Measurements from ENCODE around the gene SLC1A6. TPM values are rescaled to one million over a fixed set of nuclear protein-coding genes. Genes with fewer than 3 reads are reported as not detected.
A peak's percentile ranks its signal among the peaks of the same experiment; 100 is the strongest.
"Not testable (repeated sequence)": the region's sequence is repeated elsewhere in the genome, so short reads cannot be mapped to it uniquely, and the experiment has no call there.

The SLC1A6 gene
- polyA plus RNA-seq (ENCODE audit: insufficient read length in 10 of 10) = 1 to 10 TPM in 2 of 10 donors, under 1 TPM in 8; 0.12 to 6.1 (median 0.32) TPM
- long read RNA-seq, donor 1 = 0 reads
- long read RNA-seq, donor 2 = 0 reads
- long read RNA-seq, donor 3 = 0 reads
- long read RNA-seq, donor 4 = 0 reads
- long read RNA-seq, donor 5 = 0 reads
- long read RNA-seq, donor 6 = 0 reads
- long read RNA-seq, donor 7 = 0 reads
- long read RNA-seq, donor 8 = 0 reads
- long read RNA-seq, donor 9 = 0 reads

DNA sequence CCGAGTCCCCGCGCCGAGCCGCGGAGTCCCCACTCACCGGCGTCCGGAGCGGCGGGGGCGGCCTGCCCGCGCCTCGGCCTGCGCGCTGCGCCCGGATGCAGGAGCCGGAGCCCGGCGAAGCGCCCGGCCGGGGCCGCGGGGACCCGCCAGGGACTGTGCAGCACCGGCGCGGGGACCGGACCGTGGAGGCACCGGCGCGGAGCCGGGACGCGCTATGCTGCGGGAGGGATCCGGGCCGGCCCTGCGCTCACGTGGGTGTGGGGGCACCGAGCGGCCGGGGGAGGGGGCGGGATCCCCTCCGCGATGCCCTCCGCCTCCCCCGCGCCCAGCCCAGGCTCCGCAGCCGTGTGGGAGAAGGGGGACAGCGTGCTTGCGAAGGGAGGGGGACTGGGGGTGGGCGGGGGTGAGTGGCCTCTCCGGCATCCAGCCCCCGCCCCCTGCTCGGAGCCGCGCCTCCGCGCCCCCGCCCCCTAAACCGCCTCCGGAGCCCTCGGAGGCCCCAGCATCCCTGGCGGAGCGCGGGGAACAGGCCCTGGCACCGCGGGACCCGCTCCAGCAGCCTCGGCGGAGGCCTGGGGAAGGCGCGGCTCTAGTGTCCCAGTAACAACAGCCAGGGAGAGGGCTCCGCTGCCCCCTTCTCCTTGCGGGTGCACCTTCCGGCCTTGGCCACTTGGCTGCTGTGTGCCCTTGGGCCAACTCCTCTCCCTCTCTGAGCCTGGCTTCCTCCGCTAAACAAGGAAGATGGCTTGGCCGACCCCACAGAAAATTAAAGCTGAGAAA lies at the start of gene SLC1A6:
Gene SLC1A6, minus strand, starts transcription at position 389 of the 780 bp plus-strand sequence. CDS start 6,954 bp downstream, outside the sequence.
- peak in 1 of 3 donors; percentile 27 for DNase-seq

DNA sequence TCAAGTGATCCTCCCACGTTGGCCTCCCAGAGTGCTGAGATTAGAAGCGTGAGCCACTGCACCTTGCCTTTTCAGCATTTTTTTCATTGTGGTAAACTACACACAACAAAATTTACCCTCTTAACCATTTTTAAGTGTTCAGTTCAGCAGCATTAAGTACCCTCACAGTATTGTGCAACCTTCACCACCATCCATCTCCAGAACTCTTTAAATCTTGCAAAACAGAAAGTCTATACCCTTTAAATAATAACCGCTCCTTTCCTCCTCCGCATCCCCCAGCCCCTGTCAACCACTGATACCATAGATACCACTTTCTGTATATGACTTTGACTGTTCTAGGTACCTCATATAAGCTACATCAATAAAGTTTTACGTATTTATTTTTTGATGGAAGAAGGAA lies 48.8 kb upstream of the SLC1A6 start:
- DNase-seq = no peak

DNA sequence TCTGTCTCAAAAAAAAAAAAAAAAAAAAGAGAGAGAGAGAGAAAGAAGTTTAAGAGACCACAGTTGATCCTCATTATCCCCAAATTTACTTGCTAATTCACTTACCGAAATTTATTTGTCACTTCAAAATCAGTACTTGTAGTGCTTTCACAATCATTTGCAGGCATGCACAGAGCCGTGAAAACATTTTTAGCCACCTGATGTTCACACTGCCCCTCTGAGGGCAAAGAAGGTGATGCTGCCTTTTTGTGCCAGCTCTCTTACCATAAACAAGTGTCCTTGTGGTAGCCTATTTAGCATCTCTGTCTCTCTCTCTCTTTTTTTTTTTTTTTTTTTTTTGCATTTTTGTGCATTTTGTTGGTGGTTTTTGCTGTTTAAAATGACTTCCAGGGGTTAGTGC lies 45.6 kb upstream of the SLC1A6 start:
- no peak for DNase-seq

DNA sequence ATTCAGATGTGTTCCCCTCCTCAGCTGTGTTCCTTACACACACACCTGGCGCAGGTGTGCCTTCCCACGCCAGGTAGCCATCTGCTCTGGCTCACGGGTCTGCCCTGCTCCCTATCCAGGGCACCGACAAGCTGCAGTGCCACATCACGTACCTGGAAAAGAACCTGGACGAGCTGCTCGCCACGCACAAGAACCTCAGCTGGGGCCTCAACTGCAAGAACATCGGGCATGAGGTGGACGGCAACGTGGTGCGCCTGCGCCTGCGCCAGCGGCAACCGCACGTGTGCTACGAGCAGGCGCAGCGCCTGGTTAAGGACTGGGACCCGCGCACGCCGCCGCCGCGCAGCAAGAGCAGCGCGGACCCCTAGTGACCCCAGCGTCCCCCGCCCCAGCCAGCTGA lies 43.1 kb upstream of the SLC1A6 start:
- DNase-seq = no peak

DNA sequence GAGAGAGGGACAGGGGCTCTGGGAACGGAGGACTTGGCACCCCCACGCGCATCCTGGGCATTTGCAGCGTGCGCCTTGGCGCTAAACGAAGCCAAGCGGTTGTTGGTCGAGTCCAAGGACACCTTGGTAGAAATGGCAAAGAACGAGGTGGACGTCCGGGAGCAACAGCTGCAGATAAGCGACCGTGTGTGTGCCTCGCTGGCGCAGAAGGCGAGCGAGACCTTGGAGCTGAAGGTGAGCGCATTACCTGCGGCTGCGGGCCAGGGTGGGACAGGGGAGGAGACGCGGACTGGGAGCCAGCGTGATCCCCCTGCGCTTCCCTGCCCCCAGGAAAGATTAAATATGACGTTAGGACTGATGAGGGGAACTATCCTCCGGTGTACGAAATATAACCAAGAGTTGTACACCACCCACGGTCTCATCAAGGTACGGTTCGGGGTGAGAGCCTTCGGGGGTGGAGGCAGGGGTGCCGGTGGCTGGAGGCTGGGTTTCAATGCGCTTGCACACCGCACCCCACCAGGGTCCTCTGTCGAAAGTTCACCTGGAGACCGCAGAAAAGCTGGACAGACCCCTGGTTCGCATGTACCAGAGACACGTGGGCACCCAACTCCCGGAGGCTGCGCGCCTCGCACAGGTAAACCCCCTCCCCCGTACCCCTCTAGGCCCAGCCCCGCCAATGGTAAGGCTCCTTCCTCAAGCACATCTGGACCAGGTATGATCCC lies 41.8 kb upstream of the SLC1A6 start:
- DNase-seq = no peak

DNA sequence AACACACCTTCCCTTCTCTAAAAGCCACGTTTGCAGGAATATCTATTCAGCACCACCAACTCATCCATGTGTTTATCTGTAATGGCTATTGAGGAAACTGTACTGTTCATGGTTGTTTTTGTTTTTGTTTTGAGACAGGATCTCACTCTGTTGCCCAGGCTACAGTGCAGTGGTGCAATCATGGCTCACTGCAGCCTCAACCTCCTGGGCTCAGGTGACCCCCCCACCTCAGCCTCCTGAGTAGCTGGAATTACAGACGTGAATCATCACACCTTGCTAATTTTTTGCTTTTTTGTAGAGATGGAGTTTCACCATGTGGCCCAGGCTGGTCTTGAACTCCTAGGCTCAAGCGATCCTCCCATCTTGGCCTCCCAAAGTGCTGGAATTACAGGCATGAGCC lies 39.2 kb upstream of the SLC1A6 start:
- DNase-seq = not testable (repeated sequence)

DNA sequence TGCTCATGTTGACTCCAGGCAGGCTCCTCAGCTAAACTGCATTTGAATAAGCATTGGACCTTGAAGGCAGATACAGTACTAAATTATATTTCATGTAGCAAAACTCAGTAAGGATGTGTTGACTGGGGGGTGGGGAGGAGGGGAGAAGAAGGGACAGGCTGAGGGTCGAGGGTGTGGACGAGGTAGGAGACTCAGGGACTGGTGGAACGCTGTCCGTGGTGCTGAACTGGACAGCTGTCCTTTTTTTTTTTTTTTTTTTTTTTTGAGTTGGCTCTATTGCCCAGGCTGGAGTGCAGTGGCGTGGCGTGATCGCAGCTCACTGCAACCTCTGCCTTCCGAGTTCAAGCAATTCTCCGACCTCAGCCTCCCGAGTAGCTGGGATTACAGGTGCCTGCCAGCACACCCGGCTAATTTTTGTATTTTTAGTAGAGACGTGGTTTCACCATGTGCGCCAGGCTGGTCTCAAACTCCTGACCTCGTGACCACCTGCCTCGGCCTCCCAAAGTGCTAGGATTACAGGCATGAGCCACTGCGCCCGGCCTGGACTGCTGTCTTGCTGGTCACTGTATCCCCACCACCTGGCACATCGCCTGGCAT lies 36.4 kb upstream of the SLC1A6 start:
- DNase-seq = peak; percentile 7 to 53 (median 38)

- DNase-seq = peak in 1 of 3 donors; percentile 10
These were observed 34.9 kb upstream of the SLC1A6 start for GRCh38 chr19:15014579-15014978.

- no peak for DNase-seq
These were observed 31.0 kb upstream of the SLC1A6 start for GRCh38 chr19:15010501-15011300.

DNA sequence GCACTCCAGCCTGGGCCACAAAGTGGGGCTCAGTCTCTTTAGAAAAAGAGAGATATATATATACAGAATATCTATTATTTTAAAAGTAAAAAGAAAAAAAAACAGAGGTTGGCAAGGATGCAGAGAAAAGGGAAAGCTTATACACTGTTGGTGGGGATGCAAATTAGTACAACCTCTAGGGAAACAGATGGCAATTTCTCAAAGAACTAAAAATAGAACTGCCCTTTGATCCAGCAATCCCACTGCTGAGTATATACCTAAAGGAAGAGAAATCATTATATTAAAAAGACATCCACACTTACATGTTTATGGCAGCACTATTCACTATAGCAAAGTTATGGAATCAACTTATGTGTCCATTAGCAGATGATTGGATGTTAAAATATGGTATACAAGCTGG lies 28.6 kb upstream of the SLC1A6 start:
- no peak for DNase-seq

DNA sequence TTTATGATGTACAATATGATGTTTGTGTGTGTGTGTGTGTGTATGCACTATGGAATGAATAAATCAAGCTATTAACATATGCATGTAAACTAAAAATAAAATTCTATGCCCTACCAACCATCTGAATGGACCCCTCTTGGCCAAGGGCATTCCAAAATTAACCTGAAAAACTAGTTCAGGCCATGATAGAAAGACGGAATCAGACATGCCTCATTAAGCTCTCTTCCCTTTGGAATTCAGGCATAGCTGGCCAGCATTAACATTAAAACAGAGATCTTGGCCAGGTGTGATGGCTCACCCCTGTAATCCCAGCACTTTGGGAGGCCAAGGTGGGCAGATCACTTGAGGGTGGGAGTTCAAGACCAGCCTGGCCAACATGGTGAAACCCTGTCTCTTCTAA lies 18.3 kb upstream of the SLC1A6 start:
- DNase-seq = no peak

GRCh38 chr19:14992780-14993179 lies 13.1 kb upstream of the SLC1A6 start:
- DNase-seq = no peak

GRCh38 chr19:14985133-14985532 lies 5.5 kb upstream of the SLC1A6 start:
- DNase-seq = no peak

- peak in 1 of 3 donors; percentile 2 for DNase-seq
These were observed 1.4 kb downstream of the SLC1A6 start for GRCh38 chr19:14978161-14978776.

- no peak for DNase-seq
These were observed 2.5 kb downstream of the SLC1A6 start for GRCh38 chr19:14977128-14977527.

DNA sequence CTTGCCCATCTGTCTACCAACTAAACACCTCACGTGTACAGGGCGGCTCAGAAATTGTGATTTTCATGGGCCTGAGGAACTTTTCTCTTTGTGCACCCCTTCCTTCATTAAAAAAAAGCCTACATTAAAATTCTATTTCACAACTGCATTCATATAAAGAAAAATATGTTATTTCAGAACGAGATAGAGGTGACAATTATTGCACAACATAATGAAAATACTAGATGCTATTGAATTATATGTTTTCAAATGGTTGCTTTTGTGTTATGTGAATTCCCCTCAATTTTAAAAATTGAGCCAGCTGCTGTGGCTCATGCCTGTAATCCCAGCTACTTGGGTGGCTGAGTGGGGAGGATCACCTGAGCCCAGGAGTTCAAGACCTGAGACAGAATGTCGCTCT lies 5.2 kb downstream of the SLC1A6 start:
- DNase-seq = no peak

DNA sequence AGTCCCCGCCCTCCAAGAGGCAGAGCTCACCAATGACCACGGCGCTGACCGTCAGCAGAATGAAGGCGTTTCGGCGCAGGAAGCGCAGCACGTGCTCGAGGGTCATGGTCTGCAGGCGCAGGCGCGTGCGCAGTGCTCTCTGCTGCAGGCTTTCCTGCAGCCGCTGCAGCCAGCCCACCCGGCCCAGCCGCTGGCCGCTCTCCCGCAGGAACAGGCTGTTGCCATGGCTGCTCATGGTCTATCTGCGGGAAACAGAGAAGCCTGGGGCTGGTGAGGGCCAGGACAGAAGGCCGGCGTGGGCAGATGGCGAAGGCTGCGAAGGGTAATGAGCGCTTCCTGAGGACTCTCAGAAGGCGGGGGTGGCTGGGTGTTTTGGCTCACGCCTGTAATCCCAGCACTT lies 7.0 kb downstream of the SLC1A6 start:
- no peak for DNase-seq

- no peak for DNase-seq
These were observed 8.2 kb downstream of the SLC1A6 start for GRCh38 chr19:14971474-14971873.

DNA sequence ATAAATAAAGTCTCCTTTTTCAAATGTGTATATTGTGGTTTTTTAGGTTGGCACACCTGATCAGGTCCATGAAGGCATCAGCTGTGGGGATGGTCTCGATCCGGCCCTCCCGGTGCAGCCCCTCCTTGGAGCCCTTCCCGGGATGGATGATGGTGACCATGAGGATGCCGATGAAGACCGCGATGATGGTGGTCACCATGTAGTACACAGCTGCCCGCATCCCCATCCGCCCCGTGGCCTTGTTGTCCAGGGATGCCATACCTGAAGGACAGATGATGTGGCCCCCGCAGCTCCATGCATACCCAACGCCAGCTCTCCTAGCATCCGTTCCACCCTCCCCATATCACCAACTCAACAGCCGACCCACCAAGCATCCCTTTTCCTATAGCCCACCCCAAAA lies 11.4 kb downstream of the SLC1A6 start:
- no peak for DNase-seq

- no peak for DNase-seq
These were observed 17.5 kb downstream of the SLC1A6 start for GRCh38 chr19:14961956-14962685.

All from muscle of back (tissue), 13 donors.